HAP-1 (cell line): ENCODE data around the gene GGCT.

Source experiments
- DNase-seq, 2 experiments: peaks; one replicate each; pipeline ENCODE4 v3.0.0-alpha.2; 2016 to 2020; ENCODE audit warnings: low spot score in 2 of 2
- H3K27me3 ChIP-seq: fragments of 250-450 bp; sonication (Bioruptor Pico); 2 replicates; pipeline ENCODE4 v1.5.1; 2020; ENCODE audit warnings: low read depth, mild to moderate bottlenecking, moderate library complexity
- H3K36me3 ChIP-seq: fragments of 250-450 bp; sonication (Bioruptor Pico); replicated peaks from 2 replicates; pipeline ENCODE4 v1.5.1; 2020; ENCODE audit warnings: mild to moderate bottlenecking
- H3K4me1 ChIP-seq: fragments of 250-450 bp; sonication (Bioruptor Pico); 2 replicates; pipeline ENCODE4 v1.5.1; 2020; ENCODE audit warnings: mild to moderate bottlenecking
- H3K4me3 ChIP-seq: fragments of 250-450 bp; sonication (Bioruptor Pico); 2 replicates; pipeline ENCODE4 v1.5.1; 2020; ENCODE audit warnings: mild to moderate bottlenecking, moderate library complexity
- H3K9me3 ChIP-seq: fragments of 250-450 bp; sonication (Bioruptor Pico); 2 replicates; pipeline ENCODE4 v1.5.1; 2020; ENCODE audit warnings: mild to moderate bottlenecking, moderate library complexity
- in situ Hi-C: fragments of 300-500 bp; cut with MboI; formaldehyde crosslinking; loops from 3 replicates; pipeline ENCODE4 v1.14.3; 2020; ENCODE audit warnings: low sequenced_read_pairs, inconsistent platforms, mixed read lengths

Gene GGCT

DNA sequence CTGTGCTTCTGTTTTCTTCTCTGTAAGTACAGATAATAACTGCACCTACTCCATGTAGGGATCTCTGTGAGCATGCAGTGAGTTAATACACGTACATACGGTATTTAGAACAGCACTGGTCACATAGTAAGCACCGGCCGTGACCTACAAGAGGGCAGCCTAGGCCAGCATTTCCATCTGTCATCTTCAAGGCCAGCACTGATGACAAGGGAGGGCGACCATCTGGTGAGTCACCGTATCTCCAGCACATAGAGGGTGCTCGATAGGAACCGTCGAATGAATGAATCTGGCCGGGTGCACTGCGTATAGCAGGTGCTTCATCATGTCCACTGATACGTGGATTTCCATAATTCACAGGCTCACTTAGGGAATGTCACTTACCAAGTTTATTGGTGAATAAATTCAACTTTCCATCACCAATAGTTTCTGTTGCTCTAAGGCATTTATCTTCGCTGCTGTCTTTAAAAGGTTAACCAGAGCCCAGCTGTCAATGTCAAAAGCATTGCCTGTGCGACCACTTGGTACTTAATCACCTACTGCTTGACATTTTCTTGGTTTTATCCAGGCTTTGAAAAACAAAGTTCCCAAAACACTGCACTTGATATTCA, 34.4 kb downstream of the GGCT start:
- Histone ChIP-seq H3K4me1 (peaks cover 11% of the 10 kb centered on the region), H3K4me3 (no peak overlapping the region), H3K9me3 (no peaks in the 10 kb centered on the region), H3K36me3 (no peaks in the 10 kb centered on the region), H3K27me3 (no peaks in the 10 kb centered on the region)
- DNase-seq, result no peak
- in situ Hi-C loops, result no loop called here

DNA sequence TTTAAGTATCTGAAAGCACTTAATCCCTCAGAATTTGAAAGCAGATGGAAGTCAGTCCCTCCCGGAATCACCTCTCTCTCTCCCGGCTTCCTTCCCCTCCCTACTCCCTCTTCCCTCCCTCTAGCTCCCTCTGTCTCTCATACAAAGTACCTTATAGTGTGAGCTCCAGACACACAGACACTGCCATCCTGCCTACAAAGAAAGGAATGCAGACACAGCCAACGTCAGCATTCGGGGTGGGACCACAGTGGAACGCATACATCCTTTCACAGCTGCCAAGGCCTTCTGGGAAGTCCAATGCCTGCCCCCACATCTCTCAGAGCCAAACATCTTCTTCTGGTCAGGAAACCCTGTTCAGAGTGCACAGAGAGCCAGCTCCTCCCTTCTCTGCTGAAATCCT, 35.3 kb downstream of the GGCT start:
- no peak overlapping the region for H3K4me3 ChIP-seq
- H3K4me1 ChIP-seq, result peaks cover 11% of the 10 kb centered on the region
- H3K27me3 ChIP-seq, result no peaks in the 10 kb centered on the region
- peak; percentile 79 to 88 for DNase-seq
- H3K36me3 ChIP-seq, result no peaks in the 10 kb centered on the region
- H3K9me3 ChIP-seq, result no peaks in the 10 kb centered on the region
- in situ Hi-C loops, result no loop called here

DNA sequence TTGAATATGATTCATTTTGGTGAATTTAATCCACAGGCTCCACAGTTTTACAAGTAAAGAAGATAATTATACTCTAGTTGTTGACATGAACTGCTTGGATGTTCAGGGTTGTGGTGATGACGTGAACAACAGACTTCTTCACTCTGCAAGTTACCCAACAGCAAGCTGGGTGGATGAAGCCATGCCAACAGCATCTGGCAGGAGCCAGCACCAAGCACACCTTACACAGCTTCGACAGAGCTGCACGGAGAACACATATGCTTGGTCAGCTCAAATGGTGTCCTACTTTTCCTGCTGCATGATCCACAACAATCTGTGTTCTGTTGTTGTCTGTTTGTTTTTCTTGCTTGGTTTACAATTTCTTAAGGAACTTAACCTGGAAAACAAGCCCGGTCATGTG, 35.8 kb downstream of the GGCT start:
- Histone ChIP-seq H3K4me3 (no peak overlapping the region), H3K9me3 (no peaks in the 10 kb centered on the region), H3K4me1 (peaks cover 11% of the 10 kb centered on the region), H3K27me3 (no peaks in the 10 kb centered on the region), H3K36me3 (no peaks in the 10 kb centered on the region)
- DNase-seq, result no peak
- in situ Hi-C loops, result no loop called here

DNA sequence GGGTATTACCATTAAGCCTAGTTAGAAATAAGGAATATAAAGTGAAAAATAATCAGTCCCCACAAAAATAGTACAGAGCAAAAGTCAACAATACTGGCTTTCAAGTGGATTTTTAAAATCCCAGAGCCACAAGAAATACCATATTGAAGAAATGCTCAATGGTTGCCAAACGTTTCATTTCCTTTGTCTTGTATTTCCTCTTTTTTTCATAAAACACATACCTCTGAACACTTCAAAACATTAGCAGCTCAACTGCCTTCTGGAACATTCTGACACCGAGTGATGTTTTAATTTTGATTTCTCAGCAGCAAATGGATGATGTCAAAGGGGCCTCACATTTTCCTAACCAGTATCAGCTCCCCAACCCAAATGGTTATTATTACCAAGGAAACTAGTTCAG, 36.6 kb downstream of the GGCT start:
- Histone ChIP-seq H3K27me3 (no peaks in the 10 kb centered on the region), H3K36me3 (no peaks in the 10 kb centered on the region), H3K4me3 (no peak overlapping the region), H3K9me3 (no peaks in the 10 kb centered on the region), H3K4me1 (peaks cover 11% of the 10 kb centered on the region)
- DNase-seq, result no peak
- in situ Hi-C loops, result no loop called here

DNA sequence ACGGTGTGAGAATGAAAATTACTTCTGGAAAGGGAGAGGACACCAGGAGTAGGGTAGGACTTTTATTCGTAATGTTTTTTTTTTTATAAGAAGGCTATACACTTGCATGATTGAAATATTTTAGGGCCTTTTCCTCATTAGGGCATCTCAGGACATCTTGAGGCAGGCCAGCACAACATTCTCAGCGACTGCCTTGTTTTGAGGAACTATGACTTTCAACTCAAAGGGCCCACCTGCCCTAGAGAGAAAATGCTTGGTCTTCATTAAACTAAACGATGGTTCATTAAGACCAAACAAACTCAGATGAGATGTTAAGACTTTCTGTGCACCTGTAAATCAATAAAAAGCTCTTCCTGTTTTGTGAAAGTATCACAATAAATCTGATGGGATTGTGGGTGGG, 37.4 kb downstream of the GGCT start:
- no peaks in the 10 kb centered on the region for H3K27me3 ChIP-seq

DNA sequence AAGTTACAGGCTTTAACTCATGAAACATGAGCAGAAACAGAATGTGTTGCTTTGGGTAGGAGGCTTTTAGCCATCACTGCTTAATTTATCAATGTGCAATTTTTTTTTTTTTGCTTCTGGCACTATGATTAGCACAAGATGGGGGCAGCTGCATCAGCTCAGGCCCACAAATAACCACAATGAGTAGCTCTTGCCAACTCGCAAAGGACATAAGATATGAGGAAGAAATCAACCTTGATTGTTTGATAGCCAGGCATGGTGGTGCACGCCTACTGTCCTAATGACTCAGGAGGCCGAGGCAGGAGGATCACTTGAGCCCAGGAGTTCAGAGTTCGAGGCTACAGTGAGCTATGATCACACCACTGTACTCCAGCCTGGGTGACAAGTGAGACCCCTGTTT, 38.4 kb downstream of the GGCT start:
- DNase-seq, result no peak
- in situ Hi-C loops, result no loop called here

More for the DNA sequence above, 37.4 kb downstream of the GGCT start:
- H3K9me3 ChIP-seq, result no peaks in the 10 kb centered on the region
- H3K36me3 ChIP-seq, result no peaks in the 10 kb centered on the region
- H3K4me1 ChIP-seq, result peaks cover 8% of the 10 kb centered on the region
- no peak overlapping the region for H3K4me3 ChIP-seq
- in situ Hi-C loops, result no loop called here
- no peak for DNase-seq

DNA sequence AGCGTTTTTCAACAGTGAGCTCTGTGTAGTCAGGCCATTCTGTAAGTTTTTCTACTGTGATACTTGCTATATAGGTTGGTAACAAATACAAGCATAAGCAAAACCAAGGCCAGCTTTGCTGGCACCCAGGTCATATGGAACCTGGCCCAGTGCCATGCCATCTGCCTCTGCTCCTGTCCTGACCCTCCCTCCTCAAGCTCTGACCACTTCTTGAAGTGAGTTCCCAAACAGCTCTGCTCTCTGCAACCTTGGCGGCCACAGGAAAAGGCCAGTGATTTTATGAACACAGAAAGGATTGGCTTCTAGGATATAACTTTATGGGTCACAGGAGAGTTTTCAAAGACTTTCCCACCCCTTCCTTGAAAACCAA, 38.8 kb downstream of the GGCT start:
- Histone ChIP-seq H3K27me3 (no peaks in the 10 kb centered on the region), H3K9me3 (no peaks in the 10 kb centered on the region), H3K4me1 (peaks cover 8% of the 10 kb centered on the region), H3K4me3 (no peak overlapping the region), H3K36me3 (no peaks in the 10 kb centered on the region)
- no peak for DNase-seq
- in situ Hi-C loops, result no loop called here

More for the DNA sequence above, 38.4 kb downstream of the GGCT start:
- Histone ChIP-seq H3K4me3 (no peak overlapping the region), H3K27me3 (no peaks in the 10 kb centered on the region), H3K36me3 (no peaks in the 10 kb centered on the region), H3K9me3 (no peaks in the 10 kb centered on the region), H3K4me1 (peaks cover 8% of the 10 kb centered on the region)

DNA sequence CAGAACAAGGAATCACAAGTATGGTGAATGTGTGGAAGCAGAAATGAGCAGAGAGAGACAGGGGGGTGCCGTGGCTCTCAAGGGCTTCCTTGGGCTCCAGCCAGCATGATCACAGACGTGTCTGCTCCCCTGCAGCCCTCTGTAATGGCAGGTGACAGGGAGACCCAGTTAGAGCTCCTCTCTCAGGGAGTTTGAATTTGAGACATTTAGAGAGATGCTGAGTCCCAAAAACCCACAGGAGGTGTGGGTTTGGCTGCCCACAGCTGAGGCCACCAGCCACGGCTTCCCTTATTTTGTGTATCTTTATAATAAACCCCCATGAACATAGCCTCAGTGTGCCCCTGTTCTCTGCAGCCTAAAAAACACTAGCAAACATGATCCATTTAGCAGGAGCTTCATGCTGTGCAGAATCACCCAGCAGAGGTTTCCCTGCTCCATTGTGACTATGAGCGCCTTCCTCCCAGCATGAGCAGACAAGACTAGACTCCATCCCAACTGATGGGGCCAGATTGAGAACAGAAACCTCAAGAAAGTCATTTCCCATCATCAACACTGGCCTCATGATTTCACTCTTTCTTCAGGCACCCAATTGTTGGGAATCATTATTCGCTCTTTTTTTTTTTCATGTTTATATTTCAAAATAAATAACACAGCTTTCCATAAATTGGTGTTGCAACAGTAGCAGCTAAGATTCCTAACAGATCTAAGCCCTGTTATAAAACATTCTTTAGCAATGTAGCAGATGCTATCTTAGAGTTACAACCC, 39.4 kb downstream of the GGCT start:
- no peaks in the 10 kb centered on the region for H3K9me3 ChIP-seq
- in situ Hi-C loops, result no loop called here
- H3K36me3 ChIP-seq, result no peaks in the 10 kb centered on the region
- peaks cover 8% of the 10 kb centered on the region for H3K4me1 ChIP-seq
- DNase-seq, result no peak
- H3K27me3 ChIP-seq, result no peaks in the 10 kb centered on the region
- no peak overlapping the region for H3K4me3 ChIP-seq

DNA sequence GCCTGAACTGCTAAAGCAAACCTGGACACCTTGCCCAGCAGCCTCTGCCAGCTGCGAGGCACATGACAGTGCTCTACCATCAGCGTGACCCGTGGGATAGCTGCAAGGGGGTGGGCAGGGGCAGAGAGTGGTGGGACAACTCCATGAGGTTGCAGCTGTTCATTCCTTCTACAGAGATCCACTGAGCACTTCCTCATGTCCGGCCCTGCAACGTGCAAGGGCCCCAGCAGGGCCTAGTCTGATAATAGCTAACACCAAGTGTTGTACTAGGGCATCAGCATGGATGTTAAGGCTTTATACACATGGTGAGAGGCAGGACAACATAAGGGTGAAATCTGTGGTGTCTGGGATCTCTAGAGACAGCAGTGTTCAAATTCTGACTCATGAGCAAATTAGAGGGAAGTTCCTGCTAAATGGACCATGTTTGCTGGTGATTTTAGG, 40.4 kb downstream of the GGCT start:
- peaks cover 3% of the 10 kb centered on the region; the same call in 1 of the 2 replicates for H3K4me1 ChIP-seq
- H3K9me3 ChIP-seq, result no peaks in the 10 kb centered on the region
- H3K4me3 ChIP-seq, result no peak overlapping the region
- no peak for DNase-seq
- in situ Hi-C loops, result no loop called here
- H3K27me3 ChIP-seq, result no peaks in the 10 kb centered on the region
- H3K36me3 ChIP-seq, result no peaks in the 10 kb centered on the region

DNA sequence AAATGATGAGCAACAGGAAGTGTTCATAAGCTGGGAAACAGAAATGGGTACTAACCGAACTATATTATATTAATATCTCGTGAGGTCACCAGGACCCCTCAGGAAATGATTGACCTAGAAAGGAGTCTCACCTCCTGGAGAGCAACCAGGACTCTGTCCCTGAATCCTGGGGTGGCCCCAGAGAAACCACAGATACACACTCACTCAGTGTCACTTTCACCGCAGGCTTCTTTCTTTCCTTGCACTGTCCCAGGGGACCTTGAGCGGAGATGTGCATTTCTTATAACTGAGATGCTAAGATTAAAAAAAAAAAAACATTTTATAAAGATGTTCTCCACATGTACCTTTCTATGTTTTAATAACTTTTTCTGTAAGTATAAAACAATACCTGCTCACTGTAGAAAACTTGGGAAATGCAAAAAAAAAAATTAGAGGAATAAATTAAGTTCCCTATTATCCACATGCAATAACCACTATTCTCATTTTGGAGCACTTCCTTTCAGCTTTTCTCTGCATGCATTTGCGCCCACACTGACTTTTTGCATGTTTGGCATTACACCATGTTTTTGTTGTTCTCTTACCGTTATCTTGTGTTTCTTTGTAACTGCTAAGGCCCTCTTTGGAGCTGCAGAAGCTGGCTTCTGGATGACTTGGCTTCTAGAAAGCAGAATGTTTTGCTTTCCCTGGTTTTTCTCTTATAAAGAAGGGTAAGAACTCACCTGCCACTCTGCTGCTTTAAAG, 41.1 kb downstream of the GGCT start:
- Histone ChIP-seq H3K27me3 (no peaks in the 10 kb centered on the region), H3K9me3 (no peaks in the 10 kb centered on the region), H3K4me3 (no peak overlapping the region), H3K4me1 (no peaks in the 10 kb centered on the region), H3K36me3 (no peaks in the 10 kb centered on the region)
- in situ Hi-C loops, result no loop called here
- no peak for DNase-seq

DNA sequence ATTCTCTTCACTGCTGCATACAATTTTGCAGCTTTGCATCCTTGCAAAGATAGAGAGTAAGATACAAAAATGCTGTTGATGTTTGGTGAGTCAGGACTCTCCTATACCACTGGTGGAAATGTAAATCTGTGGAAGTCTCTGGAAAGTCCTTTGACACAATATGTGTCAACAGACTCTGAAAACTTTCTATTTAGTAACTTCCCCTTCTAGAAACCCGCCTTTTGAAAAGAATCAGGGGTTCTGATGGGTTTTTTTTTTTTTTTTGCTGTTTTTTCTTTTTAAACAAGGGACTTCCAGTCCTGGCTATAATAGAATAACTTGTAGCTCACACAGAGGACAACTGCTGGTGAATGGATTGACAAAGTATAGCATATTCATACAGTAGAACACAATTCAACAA, 42.5 kb downstream of the GGCT start:
- no peaks in the 10 kb centered on the region for H3K27me3 ChIP-seq
- H3K4me3 ChIP-seq, result no peak overlapping the region
- H3K36me3 ChIP-seq, result no peaks in the 10 kb centered on the region
- no peaks in the 10 kb centered on the region for H3K9me3 ChIP-seq
- in situ Hi-C loops, result no loop called here
- H3K4me1 ChIP-seq, result no peaks in the 10 kb centered on the region
- DNase-seq, result no peak

DNA sequence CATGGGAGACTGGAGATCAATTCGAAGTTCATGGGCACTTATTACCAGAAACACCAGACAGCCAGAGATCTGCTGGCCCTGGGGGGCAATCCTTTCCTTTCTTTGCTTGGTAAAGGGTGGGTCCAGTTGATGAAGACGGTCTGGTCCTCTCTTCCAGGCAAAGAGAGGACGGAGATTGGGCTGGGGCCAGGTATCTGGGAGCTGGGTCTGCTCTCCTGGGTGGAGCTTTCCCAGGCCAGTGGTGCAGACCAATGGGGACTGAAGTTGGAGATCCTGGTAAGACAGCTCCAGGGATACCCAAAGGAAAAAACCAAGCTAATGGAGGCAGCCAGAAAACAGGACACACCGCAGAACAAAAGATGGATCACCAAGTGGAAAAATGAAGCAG, 44.4 kb downstream of the GGCT start:
- Histone ChIP-seq H3K4me3 (no peak overlapping the region), H3K36me3 (no peaks in the 10 kb centered on the region), H3K4me1 (no peaks in the 10 kb centered on the region), H3K27me3 (no peaks in the 10 kb centered on the region), H3K9me3 (no peaks in the 10 kb centered on the region)
- in situ Hi-C loops, result no loop called here
- no peak for DNase-seq

DNA sequence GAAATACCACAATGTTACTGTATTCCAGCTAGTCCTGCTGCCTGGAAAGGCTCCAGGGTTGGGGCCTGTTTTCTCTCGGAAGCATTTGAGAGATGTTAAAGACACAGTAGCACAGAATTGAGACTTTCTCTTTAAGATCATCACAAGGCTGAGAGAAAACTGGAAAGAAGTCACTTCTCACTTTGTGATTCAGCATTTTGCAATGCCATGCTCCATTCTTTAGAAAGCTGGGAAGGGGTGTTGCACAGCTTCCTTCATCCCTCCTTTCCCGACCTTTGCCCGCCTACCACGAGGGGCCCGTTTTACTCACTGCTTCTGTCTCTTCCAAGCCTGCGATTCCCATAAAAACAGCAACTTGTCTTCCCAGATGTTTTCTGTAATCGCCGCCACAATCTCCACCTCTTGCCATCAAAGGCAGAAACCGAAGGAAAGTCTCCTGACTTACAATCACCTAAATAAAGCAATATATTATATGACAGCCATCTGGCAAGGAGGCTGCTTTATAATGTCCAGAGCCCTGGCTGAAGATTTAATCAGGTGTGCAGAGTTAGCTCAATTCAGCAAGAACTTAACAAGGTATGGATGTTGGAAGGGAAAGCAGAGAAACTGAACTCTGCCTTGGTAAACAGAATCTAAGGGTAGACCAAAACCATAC, 44.9 kb downstream of the GGCT start:
- Histone ChIP-seq H3K27me3 (no peaks in the 10 kb centered on the region), H3K4me1 (no peaks in the 10 kb centered on the region), H3K4me3 (no peak overlapping the region), H3K9me3 (no peaks in the 10 kb centered on the region), H3K36me3 (no peaks in the 10 kb centered on the region)
- no peak for DNase-seq
- in situ Hi-C loops, result no loop called here

DNA sequence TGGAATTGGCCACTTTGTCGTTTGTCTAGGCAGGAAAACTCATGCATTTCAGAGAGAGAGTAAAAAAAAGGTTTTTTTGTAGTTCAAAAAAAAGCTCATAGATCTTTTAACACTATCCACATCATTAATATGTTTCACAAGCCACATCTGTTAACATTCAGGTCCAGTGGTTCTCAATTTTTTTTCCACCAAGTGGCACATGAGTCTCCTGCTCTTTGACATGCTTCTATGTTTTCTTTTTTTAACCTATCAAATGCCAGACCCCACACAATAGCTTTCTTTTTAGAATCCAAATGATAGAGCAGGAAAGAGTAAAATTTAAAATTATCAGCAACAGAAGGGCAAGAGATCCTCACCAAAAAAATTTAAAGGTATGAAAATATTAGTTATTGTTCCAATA, 46.3 kb downstream of the GGCT start:
- Histone ChIP-seq H3K27me3 (no peaks in the 10 kb centered on the region), H3K4me3 (no peak overlapping the region), H3K9me3 (no peaks in the 10 kb centered on the region), H3K4me1 (no peaks in the 10 kb centered on the region), H3K36me3 (no peaks in the 10 kb centered on the region; the same call in 1 of the 2 replicates)
- in situ Hi-C loops, result no loop called here
- no peak for DNase-seq
